ENCODE results near the gene RBBP6.

Gene RBBP6

GRCh38 chr16:24524855-24525677 is 14.3 kb upstream of the RBBP6 start:
- TF ChIP-seq CTCF (IDR thresholded peaks at IDR 0.05; ENCODE audit: low read depth, low read length), result no peak
- no peak overlapping the region for H3K4me3 ChIP-seq (ENCODE audit: low read depth, low read length)

- no peak overlapping the region for H3K4me3 ChIP-seq (ENCODE audit: low read depth, low read length)
- TF ChIP-seq CTCF (IDR thresholded peaks at IDR 0.05; ENCODE audit: low read depth, low read length), result no peak
Measured at GRCh38 chr16:24525970-24526559, 13.3 kb upstream of the RBBP6 start.

GRCh38 chr16:24526701-24527495 is 12.5 kb upstream of the RBBP6 start:
- no peak overlapping the region for H3K4me3 ChIP-seq (ENCODE audit: low read depth, low read length)
- no peak for TF ChIP-seq CTCF (IDR thresholded peaks at IDR 0.05; ENCODE audit: low read depth, low read length)

GRCh38 chr16:24531166-24531565 is 8.2 kb upstream of the RBBP6 start:
- no peak overlapping the region for H3K4me3 ChIP-seq (ENCODE audit: low read depth, low read length)
- no peak for TF ChIP-seq CTCF (IDR thresholded peaks at IDR 0.05; ENCODE audit: low read depth, low read length)

GRCh38 chr16:24534620-24535019 is 4.7 kb upstream of the RBBP6 start:
- no peak overlapping the region for H3K4me3 ChIP-seq (ENCODE audit: low read depth, low read length)
- TF ChIP-seq CTCF (IDR thresholded peaks at IDR 0.05; ENCODE audit: low read depth, low read length), result no peak

- H3K4me3 ChIP-seq (ENCODE audit: low read depth, low read length), result no peak overlapping the region
- TF ChIP-seq CTCF (IDR thresholded peaks at IDR 0.05; ENCODE audit: low read depth, low read length), result no peak
Measured at GRCh38 chr16:24535827-24536226, 3.5 kb upstream of the RBBP6 start.

Measured in WI38 (cell line).